Vagina (tissue), 2 donors: Measurements from ENCODE around the gene ZNF282. TPM values are rescaled to one million over a fixed set of nuclear protein-coding genes. Genes with fewer than 3 reads are reported as not detected.

Experiments
- DNase-seq, 2 donors: peaks; one replicate each; pipeline ENCODE4 v3.0.0-alpha.2; 2017; ENCODE audit errors: extremely low spot score in 2 of 2
- H3K27ac ChIP-seq: fragments of 200-600 bp; sonication (generic); one replicate; pipeline ENCODE4 v1.5.1; 2019
- H3K27me3 ChIP-seq: fragments of 200-600 bp; sonication (generic); one replicate; pipeline ENCODE4 v1.5.1; 2019
- H3K36me3 ChIP-seq, 2 donors: fragments of 200-600 bp; sonication (generic); one replicate each; pipeline ENCODE4 v1.5.1; 2017 to 2019
- H3K4me1 ChIP-seq: fragments of 200-600 bp; sonication (generic); one replicate; pipeline ENCODE4 v1.5.1; 2019
- H3K4me3 ChIP-seq, 2 donors: fragments of 200-600 bp; sonication (generic); 1 replicate in 1 of 2; 2 replicates in 1 of 2; pipeline ENCODE4 v1.5.1; 2016 to 2019
- H3K9me3 ChIP-seq: fragments of 200-600 bp; sonication (generic); one replicate; pipeline ENCODE4 v1.5.1; 2019
- CTCF ChIP-seq, 3 experiments: fragments of 450-650 bp in 2 of 3; fragments of 200-600 bp in 1 of 3; sonication (generic) in 1 of 3; IDR thresholded peaks; one replicate each; pipeline ENCODE4 v1.5.1; 2017 to 2019; ENCODE audit warnings: antibody characterized with exemption in 3 of 3, mild to moderate bottlenecking in 2 of 3, moderate library complexity in 2 of 3
- POLR2A ChIP-seq, 2 donors: fragments of 450-650 bp; IDR thresholded peaks; one replicate each; pipeline ENCODE4 v1.6.1; 2017; ENCODE audit warnings: antibody characterized with exemption in 2 of 2, mild to moderate bottlenecking in 2 of 2, moderate library complexity in 2 of 2
- POLR2AphosphoS5 ChIP-seq, 2 donors: sonication (generic); formaldehyde crosslinking; IDR thresholded peaks; one replicate each; pipeline ENCODE4 v1.9.0; 2017; ENCODE audit warnings: antibody characterized with exemption in 2 of 2, mild to moderate bottlenecking in 2 of 2, low read depth in 1 of 2; ENCODE audit not compliant: insufficient read depth in 1 of 2
- intact Hi-C: fragments of 100-400 bp; cut with DNase I; formaldehyde crosslinking; loops from one replicate; pipeline ENCODE4 v1.15.1; 2023
- total RNA-seq: library from RNA; depleted of rRNA; stranded (reverse); fragments of >200 nt; gene quantifications from one replicate; pipeline ENCODE4 v1.2.3, GENCODE V29; 2016

Gene ZNF282
- total RNA-seq, 1 donor from 2014 or later = 17.9 TPM

DNA sequence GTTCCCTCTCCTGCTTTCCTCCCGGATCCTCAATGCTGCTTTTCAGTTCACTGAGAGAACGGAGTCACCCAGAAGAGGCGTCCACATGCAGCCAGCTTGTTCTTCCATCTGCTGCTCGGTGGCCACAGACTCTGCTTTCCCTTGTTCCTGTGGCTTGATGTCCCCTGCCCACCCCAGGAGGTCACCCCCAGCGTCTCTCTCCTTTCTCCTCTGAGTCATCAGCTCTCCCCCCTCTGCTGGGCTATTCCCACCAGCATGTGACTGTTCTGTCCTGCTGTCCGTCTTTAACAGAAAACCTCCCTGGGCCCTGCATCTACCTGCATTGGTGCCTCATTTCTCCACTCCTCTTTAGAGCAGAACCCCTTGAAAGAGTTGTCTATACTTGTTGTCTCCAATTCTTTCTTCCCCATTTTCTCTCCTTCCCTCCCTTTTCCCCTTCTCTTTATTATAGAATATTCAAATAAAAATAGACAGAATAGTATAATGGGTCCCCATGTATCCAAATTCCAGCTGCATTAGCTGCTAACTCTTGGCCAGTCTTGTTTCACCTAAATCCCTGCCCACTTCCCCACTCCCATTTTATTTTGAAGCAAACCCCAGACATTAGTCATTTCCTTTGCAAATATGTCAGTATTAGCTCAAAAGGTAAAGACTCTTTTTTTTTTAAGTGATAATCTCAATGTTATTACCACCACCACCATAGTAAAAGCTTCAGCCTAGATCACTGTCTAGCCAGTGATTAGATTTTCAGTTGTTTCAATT is 4.1 kb downstream of the ZNF282 start:
- Histone ChIP-seq H3K4me1 (peaks cover 26% of the 10 kb centered on the region), H3K27ac (no peak overlapping the region), H3K9me3 (no peaks in the 10 kb centered on the region), H3K4me3 (no peak overlapping the region), H3K36me3 (peaks cover 0 to 57% of the 10 kb centered on the region in 2 donors), H3K27me3 (no peaks in the 10 kb centered on the region)
- no peak for TF ChIP-seq CTCF (IDR thresholded peaks at IDR 0.05)
- TF ChIP-seq POLR2A (IDR thresholded peaks at IDR 0.05) = no peak
- no peak for TF ChIP-seq POLR2AphosphoS5 (IDR thresholded peaks at IDR 0.05; ENCODE audit: insufficient read depth in 1 of 2, low read depth in 1 of 2)
- intact Hi-C loops = no loop called here
- no peak for DNase-seq

DNA sequence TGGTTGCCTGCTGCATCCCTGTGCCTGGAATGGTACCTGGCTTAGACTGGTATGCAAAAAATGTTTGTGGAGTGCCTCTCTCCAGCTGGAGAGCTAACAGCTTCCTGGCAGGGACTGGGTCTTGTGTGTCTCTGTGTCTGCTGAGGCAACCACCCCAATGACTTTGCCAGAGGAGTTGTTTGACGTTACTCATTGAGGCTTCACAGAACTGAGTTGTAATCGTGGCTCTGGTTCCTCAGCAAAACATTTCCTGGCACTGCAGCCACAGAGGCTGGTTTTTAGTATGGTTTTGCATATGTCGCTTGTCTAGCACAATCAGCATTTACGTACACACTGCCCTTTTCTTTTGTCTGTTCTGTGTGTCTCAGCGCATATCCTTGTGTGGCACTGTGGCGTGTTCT is 7.5 kb downstream of the ZNF282 start:
- Histone ChIP-seq H3K27me3 (no peaks in the 10 kb centered on the region), H3K4me1 (peaks cover 1% of the 10 kb centered on the region), H3K27ac (no peak overlapping the region), H3K9me3 (no peaks in the 10 kb centered on the region), H3K36me3 (peaks cover 0 to 66% of the 10 kb centered on the region in 2 donors), H3K4me3 (no peak overlapping the region)
- no peak for DNase-seq
- TF ChIP-seq CTCF (IDR thresholded peaks at IDR 0.05) = no peak
- no peak for TF ChIP-seq POLR2AphosphoS5 (IDR thresholded peaks at IDR 0.05; ENCODE audit: insufficient read depth in 1 of 2, low read depth in 1 of 2)
- TF ChIP-seq POLR2A (IDR thresholded peaks at IDR 0.05) = no peak
- intact Hi-C loops = no loop called here

GRCh38 chr7:149205690-149206381 is 10.5 kb downstream of the ZNF282 start:
- Histone ChIP-seq H3K4me3 (no peak overlapping the region), H3K36me3 (peaks cover 0 to 65% of the 10 kb centered on the region in 2 donors)

DNA sequence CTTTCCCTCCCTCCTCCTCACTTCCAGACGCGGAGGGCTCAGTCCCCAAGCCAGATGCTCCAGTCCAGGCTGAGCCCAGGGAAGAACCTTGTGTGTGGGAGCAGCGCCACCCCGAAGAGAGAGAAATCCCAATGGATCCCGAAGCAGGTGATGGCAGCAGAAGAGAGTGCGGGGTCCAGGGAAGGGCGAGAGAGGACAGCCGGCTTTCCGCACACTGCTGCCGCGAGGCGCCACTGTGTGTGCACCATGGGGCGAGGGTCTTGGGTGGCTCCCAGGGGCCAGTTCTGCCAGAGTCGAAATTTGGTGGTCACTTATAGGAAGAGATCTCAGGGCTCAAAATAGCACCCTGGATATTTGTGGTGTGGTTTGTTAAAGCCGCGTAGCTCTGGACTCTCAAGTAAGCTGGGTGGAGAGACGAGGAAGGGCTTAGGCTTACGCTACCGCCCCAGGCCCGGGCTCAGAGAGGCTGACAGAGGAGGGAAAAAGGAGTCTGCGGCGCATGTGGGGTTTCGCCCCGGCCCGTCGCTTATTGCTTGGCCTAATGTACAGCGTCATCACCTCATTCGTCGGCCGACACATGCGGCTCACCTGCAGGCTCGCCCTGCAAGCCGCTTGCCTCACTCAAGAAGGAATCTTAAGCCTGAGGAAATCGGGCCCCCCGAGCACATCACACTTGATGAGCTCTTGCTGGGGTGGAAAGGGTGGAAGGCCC is 12.1 kb downstream of the ZNF282 start:
- Histone ChIP-seq H3K27ac (no peak overlapping the region), H3K27me3 (no peaks in the 10 kb centered on the region), H3K4me1 (no peaks in the 10 kb centered on the region), H3K36me3 (peaks cover 0 to 63% of the 10 kb centered on the region in 2 donors), H3K9me3 (no peaks in the 10 kb centered on the region), H3K4me3 (no peak overlapping the region)
- TF ChIP-seq POLR2A (IDR thresholded peaks at IDR 0.05) (no peak), POLR2AphosphoS5 (IDR thresholded peaks at IDR 0.05; ENCODE audit: insufficient read depth in 1 of 2, low read depth in 1 of 2) (no peak), CTCF (IDR thresholded peaks at IDR 0.05) (no peak)
- DNase-seq = no peak
- intact Hi-C loops = no loop called here

More at GRCh38 chr7:149205690-149206381, 10.5 kb downstream of the ZNF282 start:
- H3K27ac ChIP-seq = no peak overlapping the region
- no peak for TF ChIP-seq CTCF (IDR thresholded peaks at IDR 0.05)
- no peak for TF ChIP-seq POLR2AphosphoS5 (IDR thresholded peaks at IDR 0.05; ENCODE audit: insufficient read depth in 1 of 2, low read depth in 1 of 2)
- TF ChIP-seq POLR2A (IDR thresholded peaks at IDR 0.05) = no peak
- H3K27me3 ChIP-seq = no peaks in the 10 kb centered on the region
- no peak for DNase-seq
- intact Hi-C loops = no loop called here
- H3K4me1 ChIP-seq = no peaks in the 10 kb centered on the region
- H3K9me3 ChIP-seq = no peaks in the 10 kb centered on the region
